ENCODE results near the gene SH3BGRL3.

DNA sequence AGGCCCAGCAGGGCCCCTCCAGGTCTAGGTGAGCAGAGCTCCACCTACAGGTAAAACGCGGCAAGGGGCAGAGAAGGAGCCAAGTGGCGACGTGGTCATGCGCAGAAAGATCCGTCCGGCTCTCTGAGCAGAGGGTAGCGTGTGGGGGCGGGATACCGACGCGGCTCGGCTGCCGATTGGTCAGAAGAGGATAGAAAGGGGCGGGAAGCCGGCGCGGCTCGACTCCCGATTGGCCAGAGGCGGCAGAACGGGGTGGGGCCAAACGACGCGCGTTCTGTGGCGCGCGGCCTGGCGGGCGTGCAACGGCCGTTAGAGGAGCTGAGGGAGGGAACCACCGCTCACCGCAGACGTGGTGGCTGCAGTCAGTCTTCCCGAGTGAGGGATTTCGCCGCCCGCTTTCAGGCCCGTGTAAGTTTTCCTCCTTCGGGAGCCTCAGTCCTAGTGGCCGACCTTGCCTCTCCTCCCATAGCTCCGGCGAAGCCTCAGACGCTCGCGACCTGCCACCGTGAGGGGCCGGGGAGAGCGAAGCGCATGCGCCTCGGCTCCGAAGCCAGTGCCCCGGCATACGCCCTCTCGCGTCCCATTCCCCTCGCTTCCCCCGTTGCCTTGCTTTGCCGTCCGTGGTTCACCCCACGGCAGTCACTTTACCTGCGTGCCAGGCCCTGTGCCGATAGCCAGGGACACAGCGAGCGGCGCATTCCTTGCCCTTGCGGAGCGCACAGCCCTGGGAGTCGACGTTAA lies 45.8 kb upstream of the SH3BGRL3 start, which contains the start of gene CEP85:
- TF ChIP-seq GATA3 (IDR thresholded peaks at IDR 0.05; ENCODE audit: low read depth, low read length) (no peak), GATA2 (IDR thresholded peaks at IDR 0.05; ENCODE audit: low read depth, low read length) (no peak)
